Measurements from ENCODE around the gene NAA50.

- TF ChIP-seq CTCF (IDR thresholded peaks at IDR 0.05) (no peak), EZH2 (IDR thresholded peaks at IDR 0.05; ENCODE audit: borderline replicate concordance, insufficient read depth, low read depth, low read length, poor library complexity, severe bottlenecking) (no peak)
Observed at GRCh38 chr3:113776564-113776963, 30.5 kb upstream of the NAA50 start.
